Limb (tissue), 2 donors: Measurements from ENCODE around the gene FRMD1.
A peak's percentile ranks its signal among the peaks of the same experiment; 100 is the strongest.

Source experiments
- DNase-seq, 2 donors: peaks; one replicate each; pipeline ENCODE4 v3.0.0-alpha.2; 2016; ENCODE audit errors: extremely low spot score in 2 of 2

Gene FRMD1

GRCh38 chr6:168027521-168027920 is 51.5 kb downstream of the FRMD1 start:
- DNase-seq = no peak

- DNase-seq = no peak
Measured at GRCh38 chr6:168026925-168027324, 52.1 kb downstream of the FRMD1 start.

GRCh38 chr6:168025831-168026710 is 52.9 kb downstream of the FRMD1 start:
- DNase-seq = no peak

- no peak for DNase-seq
Measured at GRCh38 chr6:168024951-168025510, 54.0 kb downstream of the FRMD1 start.

GRCh38 chr6:168022488-168023321 is 56.3 kb downstream of the FRMD1 start:
- no peak for DNase-seq

GRCh38 chr6:168021581-168021980 is 57.4 kb downstream of the FRMD1 start:
- DNase-seq = no peak

GRCh38 chr6:168020242-168020641 is 58.8 kb downstream of the FRMD1 start:
- DNase-seq = no peak

GRCh38 chr6:168018664-168019063 is 60.3 kb downstream of the FRMD1 start:
- DNase-seq = no peak

- no peak for DNase-seq
Measured at GRCh38 chr6:168017629-168018028, 61.4 kb downstream of the FRMD1 start.

- peak in 1 of 2 donors; percentile 4 for DNase-seq
Measured at GRCh38 chr6:168016721-168017525, 62.1 kb downstream of the FRMD1 start.

GRCh38 chr6:168016176-168016620 is 62.8 kb downstream of the FRMD1 start:
- peak in 1 of 2 donors; percentile 26 for DNase-seq

GRCh38 chr6:168015482-168016175 is 63.4 kb downstream of the FRMD1 start:
- peak; percentile 24 to 41 for DNase-seq

- peak; percentile 2 to 37 for DNase-seq
Measured at GRCh38 chr6:168015009-168015408, 64.0 kb downstream of the FRMD1 start.

GRCh38 chr6:168014428-168014827 is 64.6 kb downstream of the FRMD1 start:
- peak in 1 of 2 donors; percentile 46 for DNase-seq

- peak in 1 of 2 donors; percentile 14 for DNase-seq
Measured at GRCh38 chr6:168013250-168013915, 65.6 kb downstream of the FRMD1 start.

GRCh38 chr6:168012431-168013249 is 66.4 kb downstream of the FRMD1 start:
- DNase-seq = peak in 1 of 2 donors; percentile 10

GRCh38 chr6:168011291-168011690 is 67.7 kb downstream of the FRMD1 start:
- no peak for DNase-seq

GRCh38 chr6:168009331-168009730 is 69.7 kb downstream of the FRMD1 start:
- DNase-seq = no peak
